ENCODE measurements around the gene B4GAT1.
"Not testable (repeated sequence)": the region's sequence is repeated elsewhere in the genome, so short reads cannot be mapped to it uniquely, and the experiment has no call there.

Gene B4GAT1

DNA sequence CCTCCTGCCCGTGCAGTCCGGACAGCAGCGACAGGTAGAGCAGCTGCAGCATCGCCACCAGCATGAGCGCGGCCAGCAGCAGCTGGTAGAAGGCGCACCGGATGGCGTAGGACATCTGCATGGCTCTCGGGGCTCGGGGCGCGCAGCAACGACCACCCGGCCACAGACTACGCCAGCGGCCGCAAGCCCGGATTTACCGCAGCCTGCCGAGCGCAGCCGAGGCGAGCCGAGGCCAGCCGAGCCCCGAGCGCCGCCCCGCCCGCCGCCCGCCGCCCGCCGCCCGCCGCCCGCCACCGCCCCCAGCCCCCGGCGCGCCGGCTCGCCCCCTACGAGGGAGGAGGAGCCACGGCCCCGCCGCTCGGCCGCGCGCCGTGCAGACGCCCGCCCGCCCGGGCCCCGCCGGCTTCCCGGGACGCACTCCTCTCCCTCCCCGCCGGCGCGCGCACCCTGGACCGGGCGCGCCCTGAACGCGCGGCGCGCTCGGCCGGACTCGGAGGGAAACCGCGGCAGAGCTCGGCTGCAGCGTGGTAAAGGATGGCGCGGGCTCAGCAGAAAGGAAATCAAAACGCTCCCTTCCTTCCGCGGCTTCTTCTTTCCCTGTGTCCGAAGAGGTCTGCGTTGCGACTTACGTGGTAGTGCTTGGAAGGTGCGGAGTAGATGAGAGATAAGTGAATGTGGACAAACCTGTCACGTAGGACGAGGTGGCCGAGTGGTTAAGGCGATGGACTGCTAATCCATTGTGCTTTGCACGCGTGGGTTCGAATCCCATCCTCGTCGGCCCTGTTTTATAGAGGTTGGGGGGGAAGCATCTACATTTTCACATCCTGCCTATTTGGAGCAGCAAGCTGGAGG is at the start of gene B4GAT1:
B4GAT1 (minus strand) TSS at position 205 of the 852 bp plus-strand sequence; CDS start at position 121, 84 bp downstream.
- peak; percentile 79 for DNase-seq

DNA sequence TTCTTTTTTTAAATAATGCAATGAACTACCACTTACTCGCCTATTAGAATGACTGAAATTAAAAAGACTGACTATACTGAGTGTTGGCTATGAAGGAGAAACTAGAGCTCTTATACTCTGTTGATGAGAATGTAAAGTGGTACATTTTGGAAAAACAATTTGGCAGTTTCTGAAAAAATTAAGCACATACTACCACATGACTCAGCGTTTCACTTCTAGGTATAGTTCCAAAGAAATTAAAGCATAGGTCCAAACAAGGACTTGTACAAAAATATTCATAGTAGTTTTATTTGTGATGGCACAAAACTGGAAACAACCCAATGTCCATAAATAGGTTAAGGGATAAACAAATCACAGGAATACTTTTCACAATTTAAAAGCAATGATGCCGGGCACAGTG is 46.5 kb upstream of the B4GAT1 start:
- no peak for DNase-seq

DNA sequence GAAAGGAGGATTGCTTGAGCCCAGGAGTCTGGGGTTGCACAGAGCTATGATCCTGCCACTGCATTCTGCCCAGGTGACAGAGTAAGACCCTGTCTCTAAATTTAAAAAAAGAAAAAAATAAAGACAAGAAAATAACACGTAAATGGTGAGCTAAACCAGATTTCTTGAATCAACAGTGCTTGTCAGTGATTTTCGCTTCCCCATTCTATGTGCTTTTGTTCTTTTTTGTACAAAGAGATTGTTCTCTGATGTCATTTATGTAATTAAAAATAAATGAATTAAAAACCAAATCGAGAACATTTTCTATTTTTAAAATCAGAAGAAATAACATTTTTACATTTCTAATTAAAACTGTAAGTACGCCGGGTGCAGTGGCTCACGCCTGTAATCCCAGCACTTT is 43.9 kb upstream of the B4GAT1 start:
- no peak for DNase-seq

DNA sequence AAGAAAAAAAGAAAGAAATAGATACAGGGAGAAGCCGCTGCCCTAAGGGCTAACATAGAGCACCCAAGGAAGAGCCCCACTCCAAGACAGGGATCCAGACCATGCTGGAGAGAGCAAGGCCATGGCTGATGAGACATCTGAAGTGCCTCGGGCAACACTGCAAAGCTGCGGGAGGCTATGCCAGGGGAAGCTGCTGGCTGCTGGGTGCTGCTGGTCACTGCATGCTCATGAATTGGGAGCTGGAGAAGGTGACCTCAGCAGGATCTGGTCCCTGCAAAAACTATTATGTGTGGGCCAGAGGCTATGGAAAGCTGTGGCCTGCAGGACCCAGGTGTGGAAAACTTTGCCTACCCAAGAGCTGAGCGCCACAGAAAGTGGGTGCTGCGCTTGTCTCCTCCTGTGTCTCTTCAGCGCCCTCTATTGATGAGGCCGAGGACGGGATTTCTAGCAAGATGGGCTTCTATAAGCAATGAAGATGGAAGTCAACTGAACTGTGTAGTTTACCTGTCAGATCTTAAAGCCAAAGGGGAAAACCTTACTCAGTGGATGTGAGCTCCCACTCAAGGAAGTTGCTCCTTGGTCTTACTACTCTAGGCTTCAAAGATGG is 41.5 kb upstream of the B4GAT1 start:
- DNase-seq = peak; percentile 82

DNA sequence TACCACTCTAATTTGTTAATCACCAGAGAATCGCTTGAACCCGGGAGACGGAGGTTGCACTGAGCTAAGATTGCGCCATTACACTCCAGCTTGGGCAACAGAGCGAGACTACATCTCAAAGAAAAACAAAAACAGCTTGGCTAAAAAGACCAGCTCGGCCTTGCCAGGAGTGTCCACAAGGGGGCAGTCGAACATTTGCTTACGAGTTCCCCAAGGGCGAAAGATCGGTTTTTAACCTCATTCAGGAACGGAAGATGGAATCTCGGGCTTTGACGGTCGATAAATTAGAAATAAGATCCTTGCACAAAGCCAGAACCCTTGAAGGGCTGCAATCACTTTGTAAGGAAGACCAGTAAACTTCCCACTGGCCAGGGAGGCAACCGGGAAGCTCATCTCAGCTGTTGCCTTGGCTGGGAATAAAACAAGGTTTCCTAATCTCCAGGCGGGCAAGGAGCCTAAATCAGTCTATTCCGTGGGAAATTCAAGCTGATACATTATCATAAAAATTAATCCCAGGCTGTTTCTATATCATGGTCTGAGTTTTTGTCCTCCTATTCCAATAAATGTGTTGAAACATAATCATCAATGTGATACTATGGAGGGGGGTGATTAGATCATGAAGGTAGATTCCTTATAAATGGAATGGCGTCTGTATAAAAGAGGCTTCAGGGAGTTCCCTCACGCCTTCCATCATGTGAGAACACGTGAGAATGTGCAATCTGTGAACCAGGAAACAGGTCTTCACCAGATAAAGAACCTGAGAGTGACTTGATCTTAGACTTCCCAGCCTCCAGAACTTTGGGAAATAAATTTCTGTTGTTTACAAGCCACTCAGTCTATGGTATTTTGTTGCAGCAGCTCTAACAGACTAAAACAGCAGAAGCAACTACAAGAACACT is 39.0 kb upstream of the B4GAT1 start:
- peak; percentile 87 for DNase-seq

DNA sequence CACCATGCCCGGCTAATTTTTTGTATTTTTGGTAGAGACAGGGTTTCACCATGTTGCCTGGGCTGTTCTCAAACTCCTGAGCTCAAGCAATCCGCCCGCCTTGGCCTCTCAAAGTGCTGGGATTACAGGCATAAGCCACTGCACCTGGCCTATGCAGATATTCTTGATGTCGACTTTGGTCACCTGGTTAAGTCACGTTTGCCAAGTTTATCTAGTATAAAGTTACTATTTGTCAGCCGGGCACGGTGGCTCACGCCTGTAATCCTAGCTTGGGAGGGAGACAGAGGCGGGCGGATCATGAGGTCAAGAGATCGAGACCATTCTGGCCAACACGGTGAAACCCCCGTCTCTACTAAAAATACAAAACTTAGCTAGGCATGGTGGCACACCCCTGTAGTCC is 36.9 kb upstream of the B4GAT1 start:
- not testable (repeated sequence) for DNase-seq

DNA sequence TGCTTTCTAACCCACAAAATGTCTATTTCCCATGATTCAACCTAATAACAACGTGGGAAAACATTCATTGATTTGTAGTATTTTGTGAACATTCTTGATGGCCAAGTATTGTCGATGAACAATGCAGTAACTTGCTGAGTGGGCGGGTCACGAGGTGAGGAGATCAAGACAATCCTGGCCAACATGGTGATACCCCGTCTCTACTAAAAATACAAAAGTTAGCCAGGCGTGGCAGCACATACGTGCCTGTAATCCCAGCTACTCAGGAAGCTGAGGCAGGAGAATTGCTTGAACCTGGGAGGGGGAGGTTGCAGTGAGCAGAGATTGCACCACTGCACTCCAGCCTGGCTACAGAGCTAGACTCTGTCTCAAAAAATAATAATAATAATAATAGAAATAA is 32.8 kb upstream of the B4GAT1 start:
- not testable (repeated sequence) for DNase-seq

DNA sequence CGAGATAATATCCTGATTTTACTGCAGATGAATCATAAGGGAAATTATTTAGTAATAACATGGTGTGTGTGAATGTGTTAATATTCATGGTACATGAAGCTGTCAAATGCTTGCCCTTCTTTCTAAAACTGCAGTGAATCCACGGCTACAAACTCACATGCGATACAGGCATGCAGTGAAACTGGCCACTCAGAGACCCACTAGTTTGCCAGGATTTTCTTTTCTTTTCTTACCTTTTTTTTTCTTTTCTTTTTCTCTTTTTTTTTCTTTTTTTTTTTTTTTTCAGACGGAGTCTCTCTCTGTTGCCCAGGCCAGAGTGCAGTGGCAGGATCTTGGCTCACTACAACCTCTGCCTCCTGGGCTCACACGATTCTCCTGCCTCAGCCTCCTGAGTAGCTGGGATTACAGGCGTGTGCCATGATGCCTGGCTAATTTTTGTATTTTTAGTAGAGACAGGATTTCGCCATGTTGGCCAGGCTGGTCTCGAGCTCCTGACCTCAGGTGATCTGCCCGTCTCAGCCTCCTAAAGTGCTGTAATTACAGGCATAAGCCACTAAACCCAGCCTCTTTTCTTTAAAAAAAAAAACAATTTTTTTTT is 26.4 kb upstream of the B4GAT1 start:
- not testable (repeated sequence) for DNase-seq

DNA sequence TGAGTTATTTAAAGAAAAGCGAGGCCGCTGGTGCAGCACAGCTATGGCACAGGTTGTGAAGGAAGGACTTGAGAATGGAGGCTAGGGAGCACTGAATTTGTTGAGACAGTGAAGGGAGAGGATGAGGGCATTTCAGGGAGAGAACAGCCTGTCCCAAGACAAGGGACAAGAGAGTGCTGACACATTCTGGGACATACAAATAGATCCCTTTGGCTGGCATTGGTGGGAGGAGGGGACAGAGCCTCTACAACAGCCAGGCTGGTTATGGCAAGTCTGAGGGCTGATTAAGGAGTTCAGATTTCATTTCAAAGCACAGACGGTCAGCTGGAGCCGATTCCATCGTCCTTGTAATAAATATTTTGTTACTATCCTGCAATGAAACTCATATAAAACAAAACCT is 25.8 kb upstream of the B4GAT1 start:
- DNase-seq = no peak

DNA sequence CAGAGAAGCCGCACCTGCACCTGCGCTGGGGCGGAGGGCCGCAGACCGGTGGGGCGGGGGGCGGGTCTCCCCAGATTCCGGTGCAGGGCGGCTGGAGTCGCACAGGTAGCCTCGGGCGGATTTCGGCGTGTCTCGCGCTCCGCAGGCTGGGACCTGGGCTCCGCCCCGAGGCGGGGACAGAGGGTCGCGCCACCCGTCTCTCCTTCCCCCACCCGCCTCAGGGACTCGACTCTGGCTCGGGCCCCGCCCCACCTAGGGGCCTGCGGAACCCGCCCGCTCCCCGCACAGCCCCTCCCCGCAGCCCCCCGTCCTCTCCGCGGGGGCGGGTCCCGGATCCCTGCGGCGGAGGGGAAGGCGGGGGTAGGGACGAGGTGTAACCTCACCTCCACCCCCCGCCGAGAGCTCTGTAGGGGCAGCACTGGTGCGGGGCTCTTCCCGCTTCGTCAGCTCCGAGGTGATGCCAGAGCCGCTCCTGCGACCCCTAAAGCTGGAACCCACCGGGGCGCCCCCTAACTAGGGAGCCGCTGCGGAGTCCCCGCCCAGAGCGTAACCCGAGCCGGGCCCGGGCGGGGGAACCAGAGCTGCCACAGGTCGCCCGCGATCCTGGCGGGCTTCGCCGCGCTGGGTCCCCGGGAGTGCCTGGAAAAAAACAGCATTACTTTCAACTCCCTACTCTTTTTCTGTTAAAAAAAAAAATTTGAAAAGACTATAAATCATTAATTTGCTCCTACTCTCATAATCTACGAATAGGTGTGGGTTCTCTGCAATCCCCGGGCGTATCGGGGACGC is 24.4 kb upstream of the B4GAT1 start, which contains the start of gene SLC29A2:
SLC29A2 (minus strand) TSS at position 134 of the 789 bp plus-strand sequence. CDS start 169 bp downstream, outside the sequence.
- peak; percentile 98 for DNase-seq

DNA sequence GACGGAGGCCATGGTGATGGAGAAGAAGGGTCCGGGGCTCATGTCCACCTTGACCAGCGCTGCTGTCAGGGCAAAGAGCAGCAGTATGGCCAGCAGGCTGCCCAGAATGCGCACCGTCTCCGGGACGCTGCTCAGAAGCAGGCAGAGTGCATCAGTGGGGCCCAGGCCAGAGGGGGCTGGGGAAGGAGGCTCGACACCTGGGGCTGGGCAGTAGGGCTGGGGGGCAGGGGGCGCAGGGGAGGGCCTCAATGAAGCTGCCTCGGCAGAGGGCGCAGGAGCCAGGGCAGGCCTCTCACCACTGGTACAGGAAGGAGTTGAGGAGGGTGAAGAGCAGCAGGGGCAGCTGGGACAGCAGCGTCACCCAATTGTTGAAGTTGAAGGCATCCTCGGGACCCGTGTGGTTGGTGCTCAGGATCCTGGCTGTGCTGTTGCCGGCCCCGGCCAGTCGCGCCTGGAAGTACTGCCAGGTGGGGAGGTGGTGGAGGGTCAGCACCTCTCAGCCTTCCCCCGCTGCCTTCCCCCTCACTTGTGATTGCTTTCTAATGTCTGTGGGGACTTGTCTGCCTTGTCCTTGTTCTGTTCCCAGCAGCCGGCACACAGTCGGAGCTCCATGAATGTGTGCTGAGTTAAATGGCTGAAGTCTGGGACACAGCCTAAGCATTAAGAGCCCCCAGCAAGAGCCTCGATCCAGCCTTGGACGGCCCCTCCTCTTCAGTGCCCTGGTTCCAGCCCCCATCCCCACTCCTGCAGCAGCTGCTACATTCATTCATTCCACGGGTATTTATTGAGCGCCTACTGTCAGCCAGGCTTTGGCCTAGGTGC is 21.9 kb upstream of the B4GAT1 start:
- DNase-seq = no peak

DNA sequence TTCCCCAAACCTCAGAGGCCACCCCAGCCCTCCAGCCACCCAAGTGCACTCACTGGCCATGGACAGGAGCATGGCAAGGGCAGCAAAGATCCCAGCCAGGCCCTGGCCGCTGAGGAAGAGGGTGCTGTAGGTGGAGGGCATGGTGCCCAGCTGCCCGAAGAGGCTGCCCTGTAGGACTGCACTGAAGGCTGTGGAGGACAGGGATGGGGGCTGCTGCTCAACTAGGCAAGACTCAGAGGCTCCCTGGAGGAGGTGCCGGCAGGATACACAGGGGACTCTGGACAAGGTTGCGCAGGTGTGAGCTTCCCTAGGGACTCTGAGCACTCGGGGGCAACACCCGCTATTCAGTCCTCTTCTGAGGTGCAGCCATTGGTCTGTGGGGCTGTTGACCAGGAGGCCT is 21.1 kb upstream of the B4GAT1 start:
- no peak for DNase-seq

DNA sequence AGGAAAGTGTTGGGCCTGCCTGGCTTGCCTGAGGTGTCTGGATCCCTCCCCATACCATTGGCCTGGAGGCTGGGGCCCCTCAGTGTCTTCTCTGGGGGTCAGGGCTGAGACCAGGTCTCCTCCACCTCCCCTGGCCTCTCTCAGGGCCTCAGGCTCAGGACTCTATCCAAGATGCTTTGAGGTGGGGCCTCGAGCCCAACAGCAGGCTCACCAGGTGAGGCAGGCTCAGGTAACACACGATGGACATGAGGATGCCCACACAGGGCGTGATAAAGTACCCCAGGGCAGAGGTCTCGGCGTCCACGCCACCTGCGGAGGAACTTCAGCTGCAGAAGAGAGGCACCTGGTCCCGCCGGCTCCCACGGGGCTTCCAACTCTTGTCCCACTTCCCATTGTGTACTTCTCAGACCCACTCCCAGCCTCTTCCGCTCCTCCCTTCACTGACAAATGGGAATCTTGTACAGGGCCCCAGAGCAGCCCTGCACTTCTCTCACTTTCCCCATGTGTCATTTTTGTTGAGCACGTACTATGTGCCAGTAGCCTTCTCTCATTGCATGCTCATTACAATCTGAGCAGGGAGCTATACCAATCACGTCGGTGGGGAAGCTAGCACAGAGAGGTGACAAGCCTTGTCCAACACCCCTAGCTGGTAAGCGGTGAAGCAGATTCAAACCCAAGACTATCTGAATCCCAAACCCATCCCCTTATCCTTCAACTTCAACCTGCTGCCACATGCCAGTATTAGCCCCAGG is 20.3 kb upstream of the B4GAT1 start:
- no peak for DNase-seq

DNA sequence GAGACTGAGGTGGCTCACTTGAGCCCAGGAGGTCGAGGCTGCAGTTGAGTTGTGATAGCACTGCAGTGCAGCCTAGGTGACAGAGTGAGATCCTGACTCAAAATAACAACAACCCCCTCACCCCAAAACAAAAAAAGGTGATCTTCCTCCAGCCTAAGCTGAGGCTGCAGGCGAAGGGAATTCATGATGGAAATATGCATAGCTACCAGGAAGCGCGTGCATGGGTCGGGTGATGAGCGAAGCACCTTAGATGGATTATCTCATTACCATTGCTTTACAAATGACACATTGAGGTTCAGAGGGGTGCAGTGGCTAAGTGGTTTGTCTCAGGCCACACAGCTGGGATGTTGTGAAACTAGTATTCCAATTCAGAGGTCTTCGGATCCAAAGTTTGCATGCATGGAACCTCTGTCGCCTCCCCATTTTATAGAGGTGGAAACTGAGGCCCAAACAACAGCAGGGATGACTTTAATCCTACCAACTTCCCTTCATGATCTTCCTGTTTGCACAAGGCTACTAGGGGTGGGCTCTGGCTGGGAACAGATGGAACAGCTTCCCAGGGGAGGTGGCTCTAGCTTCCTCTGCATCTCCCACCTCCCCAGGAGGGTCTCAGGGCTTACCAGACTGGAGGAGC is 19.5 kb upstream of the B4GAT1 start:
- DNase-seq = no peak

DNA sequence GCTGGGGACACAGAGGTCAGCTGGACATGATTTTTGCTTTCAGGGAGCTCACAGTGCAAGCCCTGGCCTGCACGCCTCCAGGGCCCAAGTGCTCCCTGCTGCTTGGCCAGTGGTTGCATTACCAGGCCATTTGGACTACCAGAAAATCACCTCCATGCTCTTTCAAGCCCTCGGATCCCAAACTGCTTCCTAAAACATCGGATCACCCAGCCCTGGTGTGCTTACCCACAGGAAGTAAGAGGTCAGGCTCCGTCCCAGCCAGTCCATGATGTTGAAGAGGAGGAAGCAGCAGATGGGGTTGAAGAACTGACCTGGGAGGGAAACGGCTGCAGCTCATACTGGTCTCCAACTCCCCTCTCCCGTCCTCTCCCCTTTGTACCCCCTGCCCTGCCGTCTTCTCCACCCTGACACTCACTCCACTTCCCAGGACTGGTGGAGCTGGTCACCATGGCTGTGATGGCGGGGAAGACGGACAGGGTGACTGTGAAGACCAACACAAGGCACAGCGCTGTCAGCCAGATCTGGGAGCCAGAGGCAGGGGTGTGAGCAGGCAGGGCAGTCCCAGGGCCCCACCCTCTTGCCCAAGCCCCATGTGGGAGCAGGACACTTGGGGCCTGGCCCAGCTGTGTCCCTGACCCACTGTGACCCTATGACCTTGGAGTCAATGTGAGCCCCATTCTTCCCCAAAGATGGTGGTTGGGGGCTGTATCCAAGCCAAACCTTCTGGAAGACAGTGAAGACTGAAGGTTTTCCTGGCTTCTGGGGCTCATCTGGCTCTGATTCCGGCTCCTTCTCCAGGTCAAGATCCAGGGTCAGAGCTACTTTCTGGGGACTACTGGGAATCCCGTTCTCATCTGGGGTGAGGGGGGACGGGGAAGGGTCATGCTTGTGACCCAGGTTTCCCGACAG is 18.5 kb upstream of the B4GAT1 start:
- no peak for DNase-seq

DNA sequence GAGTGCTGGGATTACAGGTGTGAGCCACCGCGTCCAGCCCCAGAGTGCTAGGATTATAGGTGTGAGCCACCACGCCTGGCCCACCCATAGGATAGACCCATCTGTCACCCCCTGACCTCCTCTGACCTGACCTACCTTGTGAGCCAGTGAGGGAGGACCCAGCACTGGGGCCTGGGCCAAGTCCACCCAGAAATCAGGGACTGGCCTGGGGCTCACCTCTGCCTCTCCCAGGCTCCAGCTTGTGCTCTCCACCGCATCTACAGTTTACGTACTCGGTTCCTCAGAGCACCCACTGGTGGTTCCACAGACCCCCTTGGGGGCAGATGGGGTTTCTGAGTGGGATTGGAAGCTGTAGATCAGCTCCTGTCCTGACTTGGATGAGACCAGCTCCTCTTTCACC is 17.7 kb upstream of the B4GAT1 start:
- DNase-seq = no peak

DNA sequence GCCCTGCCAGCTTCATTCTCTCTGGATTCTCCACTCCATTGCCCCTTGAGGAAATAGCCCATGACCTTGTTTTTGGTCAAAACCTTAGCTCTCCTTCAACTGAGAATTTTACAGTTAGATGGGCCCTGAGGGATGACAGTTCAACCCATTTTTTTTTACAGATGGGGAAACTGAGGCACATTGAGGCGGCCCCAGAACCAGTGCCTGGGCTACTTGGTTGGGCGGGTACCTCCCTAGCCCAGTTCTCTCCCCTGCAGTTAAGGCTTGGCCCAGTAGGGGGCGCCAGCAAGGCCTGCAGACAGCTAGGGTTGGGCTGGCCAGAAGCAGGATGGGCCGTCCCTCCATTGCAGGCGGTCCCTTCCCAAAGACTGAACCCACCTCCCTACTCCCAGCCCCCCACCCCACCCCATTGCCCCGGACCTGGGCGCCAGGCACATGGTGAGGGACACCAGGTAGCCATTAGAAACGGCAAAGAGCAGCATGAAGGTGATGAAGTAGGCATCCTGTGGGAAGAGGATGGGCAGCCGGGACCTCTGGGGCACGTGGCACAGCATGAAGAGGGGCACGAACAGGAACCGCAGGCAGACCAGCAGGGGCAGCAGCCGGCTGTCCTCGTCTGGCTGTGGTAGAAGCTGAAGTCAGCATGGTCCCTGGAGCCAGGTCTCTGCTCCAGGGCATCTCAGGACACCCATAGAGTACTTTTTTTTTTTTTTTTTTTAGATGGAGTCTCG is 16.5 kb upstream of the B4GAT1 start:
- peak; percentile 25 for DNase-seq

DNA sequence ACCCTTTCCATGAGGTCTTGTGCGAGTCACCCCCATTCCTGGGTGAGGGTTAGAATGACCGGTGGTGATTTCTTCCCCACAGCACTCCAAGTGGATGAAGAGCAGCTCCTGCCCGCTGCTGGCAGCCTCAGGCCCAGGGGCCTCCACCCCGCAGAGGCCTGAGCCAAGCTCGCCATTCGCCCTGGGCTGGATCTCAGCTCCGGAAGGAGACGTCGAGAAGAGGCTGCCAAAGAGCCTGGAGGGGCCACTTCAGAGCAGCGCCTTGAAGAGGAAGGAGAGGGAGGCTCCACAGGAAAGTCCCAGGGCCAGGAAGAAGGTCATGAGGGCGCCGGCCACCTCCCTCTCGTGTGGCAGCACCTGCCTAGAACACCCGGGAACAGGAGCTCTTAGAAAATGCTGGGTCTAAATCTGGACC is 15.8 kb upstream of the B4GAT1 start:
- no peak for DNase-seq
